AG04450 (cell line): ENCODE measurements around the gene ZNF581. TPM values are rescaled to one million over a fixed set of nuclear protein-coding genes. Genes with fewer than 3 reads are reported as not detected.

Experiments used
- CTCF ChIA-PET: fragments of 300-600, 350-600 bp; formaldehyde crosslinking; extraction: SDS; loops from one replicate; lab custom pipeline; 2022; ENCODE audit warnings: antibody characterized with exemption, inconsistent platforms; lab: Charles Lee
- POLR2A ChIA-PET: fragments of 350-600 bp; formaldehyde crosslinking; extraction: SDS; loops from one replicate; lab custom pipeline; 2021; ENCODE audit warnings: antibody characterized with exemption, inconsistent platforms; lab: Yijun Ruan, JAX
- DNase-seq: peaks from one replicate; pipeline ENCODE4 v3.0.0-alpha.2; 2011; ENCODE audit warnings: low read depth, low spot score
- H3K27ac ChIP-seq: one replicate; pipeline ENCODE4 v1.5.1; 2012; ENCODE audit warnings: low read depth, low read length, control low read depth
- H3K27me3 ChIP-seq: one replicate; pipeline ENCODE4 v1.6.0; 2012; ENCODE audit warnings: low read length; ENCODE audit not compliant: control insufficient read depth, insufficient read depth
- H3K4me3 ChIP-seq: 2 replicates; pipeline ENCODE4 v1.5.1; 2011; ENCODE audit warnings: mild to moderate bottlenecking, low read depth, low read length, control low read depth
- H3K9me3 ChIP-seq: 2 replicates; pipeline ENCODE4 v1.5.1; 2012; ENCODE audit warnings: low read length; ENCODE audit not compliant: control insufficient read depth, insufficient read depth
- CTCF ChIP-seq: IDR thresholded peaks from 2 replicates; pipeline ENCODE4 v1.5.1; 2011; ENCODE audit warnings: low read depth, low read length, control low read depth, inconsistent platforms
- polyA plus RNA-seq: library from polyadenylated mRNA; depleted of rRNA; stranded (reverse); fragments of >200 nt; gene quantifications from 2 replicates; pipeline ENCODE4 v1.2.3, GENCODE V29; 2011

Gene ZNF581
- polyA plus RNA-seq, 1 experiment: 19.1 TPM

- no peak overlapping the region for H3K27ac ChIP-seq
- H3K9me3 ChIP-seq: no peaks in the 10 kb centered on the region; the same call in 1 of the 2 replicates
- POLR2A ChIA-PET: interaction anchor here (1.7 kb wide), 1 partner anchor 12 kb away, joined by 3 read pairs; no protein-coding TSS in a partner anchor
- TF ChIP-seq CTCF: no peak
- H3K27me3 ChIP-seq: no peaks in the 10 kb centered on the region
- peak overlapping the region; percentile 84 for H3K4me3 ChIP-seq
- CTCF ChIA-PET: interaction anchor here (0.6 to 1.5 kb wide), 2 partner anchors 9 to 141 kb away, joined by 4 to 7 read pairs; no protein-coding TSS in a partner anchor
- DNase-seq: no peak
Measured at GRCh38 chr19:55644191-55644833, 863 bp downstream of the ZNF581 start.

- TF ChIP-seq CTCF: no peak
- Histone ChIP-seq H3K9me3 (no peaks in the 10 kb centered on the region; the same call in 1 of the 2 replicates), H3K27ac (no peak overlapping the region), H3K4me3 (peak overlapping the region; percentile 84), H3K27me3 (no peaks in the 10 kb centered on the region)
- no peak for DNase-seq
- CTCF ChIA-PET: interaction anchor here (0.6 to 2.1 kb wide), 5 partner anchors 8 to 177 kb away, joined by 3 to 7 read pairs (median 4); no protein-coding TSS in a partner anchor
- POLR2A ChIA-PET: interaction anchor here (0.7 to 1.7 kb wide), 2 partner anchors 12 to 103 kb away, joined by 3 read pairs; no protein-coding TSS in a partner anchor
Measured at GRCh38 chr19:55644842-55645511, 1.5 kb downstream of the ZNF581 start.

- ChIA-PET POLR2A (interaction anchor here (0.7 to 1.7 kb wide), 2 partner anchors 13 to 104 kb away, joined by 3 read pairs; no protein-coding TSS in a partner anchor), CTCF (interaction anchor here (0.7 to 2.1 kb wide), 4 partner anchors 9 to 178 kb away, joined by 3 to 6 read pairs (median 4); no protein-coding TSS in a partner anchor)
- Histone ChIP-seq H3K9me3 (no peaks in the 10 kb centered on the region; the same call in 1 of the 2 replicates), H3K27ac (no peak overlapping the region), H3K4me3 (no peak overlapping the region), H3K27me3 (no peaks in the 10 kb centered on the region)
- DNase-seq: no peak
- TF ChIP-seq CTCF: no peak
Measured at GRCh38 chr19:55645512-55645881, 2.0 kb downstream of the ZNF581 start.

- Histone ChIP-seq H3K9me3 (no peaks in the 10 kb centered on the region; the same call in 1 of the 2 replicates), H3K27ac (peak overlapping the region; percentile 2), H3K27me3 (no peaks in the 10 kb centered on the region), H3K4me3 (peak overlapping the region; percentile 79)
- no peak for DNase-seq
- ChIA-PET CTCF (interaction anchor here (1.0 to 2.1 kb wide), 4 partner anchors 8 to 179 kb away, joined by 4 to 8 read pairs (median 6); no protein-coding TSS in a partner anchor), POLR2A (interaction anchor here (0.8 to 1.0 kb wide), 2 partner anchors 11 to 12 kb away, joined by 3 read pairs; no protein-coding TSS in a partner anchor)
- TF ChIP-seq CTCF: no peak
Measured at GRCh38 chr19:55646889-55647731, 3.7 kb downstream of the ZNF581 start.
